Pons (tissue), 1 donor: ENCODE results near the gene SMARCD2.

Experiments
- DNase-seq: peaks from one replicate; pipeline ENCODE4 v3.0.0-alpha.2; 2016; ENCODE audit warnings: low spot score

Gene SMARCD2

DNA sequence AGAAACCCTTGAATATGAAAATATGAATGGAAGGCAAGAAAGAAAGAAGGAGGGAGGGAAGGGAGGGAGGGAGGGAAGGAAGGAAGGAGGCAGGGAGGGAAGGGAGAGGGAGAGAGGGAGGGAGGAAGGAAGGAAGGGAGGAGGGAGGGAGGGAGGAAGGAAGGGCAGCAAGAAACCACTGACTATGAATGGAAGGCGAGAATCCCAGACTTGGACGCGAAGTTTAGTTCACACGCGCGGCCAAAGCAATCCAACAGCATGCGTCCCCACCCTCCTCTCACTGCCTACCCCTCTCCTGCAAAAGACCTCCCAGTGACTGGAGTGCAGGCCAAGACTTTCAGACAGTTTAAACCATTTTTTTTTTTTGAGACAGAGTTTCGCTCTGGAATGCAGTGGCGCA lies 7.9 kb upstream of the SMARCD2 start:
- DNase-seq = no peak

- DNase-seq = peak; percentile 86
Measured at GRCh38 chr17:63848834-63849689, 6.6 kb upstream of the SMARCD2 start.

DNA sequence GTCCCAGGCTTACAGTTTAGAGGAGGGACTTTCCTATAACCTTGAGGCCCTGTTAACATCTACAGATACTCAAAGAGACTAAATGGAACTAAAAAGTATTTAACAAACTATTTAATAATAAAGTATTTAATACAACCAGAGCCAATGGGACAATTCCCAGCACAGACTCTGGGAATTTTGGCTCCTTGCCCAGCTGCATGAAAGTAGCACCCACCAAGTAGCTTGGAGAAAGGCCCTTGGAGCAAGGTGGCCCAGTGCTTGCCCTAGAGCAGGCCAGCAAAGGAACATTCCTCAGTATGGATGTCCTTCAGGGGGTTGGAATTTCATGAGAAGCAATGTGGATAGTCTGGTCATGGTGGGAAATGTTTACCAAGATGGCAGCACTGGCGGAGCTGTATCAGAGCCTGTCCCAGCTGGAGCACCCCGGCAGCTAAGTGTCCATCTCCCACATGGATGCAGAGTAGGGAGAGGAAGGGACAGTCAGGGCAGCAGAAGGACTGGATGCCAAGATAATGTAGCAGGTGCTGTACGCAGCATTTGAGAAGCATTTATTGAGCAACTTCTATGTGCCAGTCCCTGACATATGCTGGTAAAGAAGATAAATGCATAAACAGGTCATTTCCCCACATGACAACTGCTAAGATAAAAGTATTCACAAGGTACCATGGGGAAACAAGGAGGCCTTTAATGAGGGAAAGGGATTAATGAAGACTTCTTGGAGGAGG lies 5.2 kb upstream of the SMARCD2 start:
- no peak for DNase-seq

GRCh38 chr17:63845509-63845908 lies 3.0 kb upstream of the SMARCD2 start:
- no peak for DNase-seq

GRCh38 chr17:63843910-63844677 lies 1.6 kb upstream of the SMARCD2 start:
- no peak for DNase-seq

DNA sequence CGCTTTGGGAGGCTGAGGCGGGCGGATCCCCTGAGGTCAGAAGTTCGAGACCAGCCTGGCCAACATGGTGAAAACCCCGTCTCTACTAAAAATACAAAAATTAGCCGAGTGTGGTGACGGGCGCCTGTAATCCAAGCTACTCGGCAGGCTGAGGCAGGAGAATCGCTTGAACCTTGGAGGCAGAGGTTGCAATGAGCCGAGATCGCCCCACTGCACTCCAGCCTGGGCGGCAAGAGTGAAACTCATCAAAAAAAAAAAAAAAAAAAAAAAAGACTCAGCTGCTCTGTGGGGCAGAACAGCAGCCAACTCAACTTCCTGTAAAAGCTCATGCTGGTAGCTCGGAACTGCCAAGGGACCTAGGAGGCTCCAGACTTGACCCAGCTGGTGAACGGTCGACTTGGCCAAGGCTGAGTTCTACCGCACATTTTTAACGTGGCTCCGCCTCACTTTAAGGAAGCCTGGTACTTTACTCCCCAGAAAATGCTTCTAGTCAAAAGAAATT lies 953 bp upstream of the SMARCD2 start:
- DNase-seq = peak; percentile 62

DNA sequence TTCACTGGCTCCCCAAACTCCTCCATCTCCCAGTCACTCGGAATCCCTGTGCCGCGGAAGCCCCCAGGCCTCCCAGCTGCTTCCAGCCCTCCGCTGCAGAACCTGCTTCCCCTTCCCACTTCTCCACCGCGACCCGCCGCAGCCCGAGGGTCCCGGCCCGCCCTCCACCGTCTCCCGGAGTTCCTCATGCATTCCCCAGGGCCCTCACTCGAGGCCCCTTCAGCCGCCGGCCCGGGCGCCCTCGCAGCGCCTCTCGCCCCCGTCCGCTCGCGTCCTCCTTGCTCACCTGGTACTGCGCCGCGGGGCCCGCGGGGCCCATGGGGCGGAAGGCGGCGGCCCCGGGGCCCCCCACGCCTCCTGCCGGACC lies 329 bp downstream of the SMARCD2 start:
- no peak for DNase-seq

DNA sequence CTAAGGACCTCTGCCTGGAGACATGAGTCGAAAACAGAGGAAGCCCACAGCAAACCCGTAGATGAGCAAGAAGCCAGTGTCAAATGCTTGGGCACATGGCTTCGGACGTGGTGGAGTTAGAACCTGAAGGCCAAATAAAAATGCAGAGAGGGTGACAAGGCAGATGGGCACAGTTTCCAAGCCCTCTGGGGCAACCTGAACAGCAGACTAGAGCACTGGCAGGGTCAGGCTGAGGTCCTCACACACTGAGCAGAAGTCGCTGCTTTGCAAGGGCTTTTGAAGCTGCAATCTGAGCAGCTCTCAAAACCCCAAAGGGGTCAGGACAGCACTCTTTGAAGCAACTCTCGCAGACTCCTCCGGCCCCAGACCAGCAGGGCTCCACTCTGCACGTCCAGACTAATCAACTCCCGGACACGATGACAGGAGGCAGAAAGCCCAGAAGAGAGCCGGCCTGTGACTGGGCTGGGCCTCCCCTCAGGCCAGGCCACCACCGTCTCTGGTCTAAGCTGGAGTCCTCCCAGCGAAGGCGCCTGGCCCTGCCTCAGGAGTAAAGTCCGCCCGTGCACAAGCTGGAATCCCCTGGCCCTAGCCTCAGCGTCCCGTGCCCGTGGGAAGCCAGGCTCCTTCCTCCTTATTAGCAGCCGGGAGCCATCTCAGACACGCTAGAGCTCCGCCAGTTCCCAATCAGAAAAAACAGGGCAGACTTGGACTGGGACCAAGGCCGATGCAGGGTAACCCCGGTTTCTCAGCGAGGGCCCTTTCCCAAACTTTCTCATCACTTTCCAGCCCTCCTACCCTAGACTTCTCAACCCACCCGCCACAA lies 924 bp downstream of the SMARCD2 start:
- DNase-seq = peak; percentile 58

GRCh38 chr17:63840591-63841349 lies 1.7 kb downstream of the SMARCD2 start:
- DNase-seq = peak; percentile 80

GRCh38 chr17:63838631-63839171 lies 3.8 kb downstream of the SMARCD2 start:
- peak; percentile 92 for DNase-seq

- no peak for DNase-seq
Measured at GRCh38 chr17:63837962-63838600, 4.4 kb downstream of the SMARCD2 start.

DNA sequence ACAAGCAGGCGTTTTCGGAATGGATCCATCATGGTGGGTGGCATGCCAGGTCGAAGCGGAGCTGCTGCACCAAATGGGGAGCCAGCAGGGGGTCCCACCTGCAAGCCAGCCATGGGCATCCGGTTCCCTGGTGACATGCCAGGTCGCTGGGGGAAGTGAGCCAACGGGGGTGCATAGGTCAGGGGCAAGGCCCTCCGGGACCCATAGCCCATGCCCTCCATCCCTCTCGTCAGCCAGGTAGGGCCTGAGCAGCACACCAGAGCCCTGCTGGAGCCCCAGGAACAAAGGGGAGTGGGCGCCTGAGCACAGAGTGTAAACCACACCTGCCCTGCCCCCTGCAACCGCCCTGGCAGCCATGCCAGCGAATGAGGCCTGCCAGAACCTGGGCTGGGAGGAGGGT lies 5.0 kb downstream of the SMARCD2 start:
- no peak for DNase-seq

GRCh38 chr17:63836811-63837210 lies 5.7 kb downstream of the SMARCD2 start:
- DNase-seq = no peak

DNA sequence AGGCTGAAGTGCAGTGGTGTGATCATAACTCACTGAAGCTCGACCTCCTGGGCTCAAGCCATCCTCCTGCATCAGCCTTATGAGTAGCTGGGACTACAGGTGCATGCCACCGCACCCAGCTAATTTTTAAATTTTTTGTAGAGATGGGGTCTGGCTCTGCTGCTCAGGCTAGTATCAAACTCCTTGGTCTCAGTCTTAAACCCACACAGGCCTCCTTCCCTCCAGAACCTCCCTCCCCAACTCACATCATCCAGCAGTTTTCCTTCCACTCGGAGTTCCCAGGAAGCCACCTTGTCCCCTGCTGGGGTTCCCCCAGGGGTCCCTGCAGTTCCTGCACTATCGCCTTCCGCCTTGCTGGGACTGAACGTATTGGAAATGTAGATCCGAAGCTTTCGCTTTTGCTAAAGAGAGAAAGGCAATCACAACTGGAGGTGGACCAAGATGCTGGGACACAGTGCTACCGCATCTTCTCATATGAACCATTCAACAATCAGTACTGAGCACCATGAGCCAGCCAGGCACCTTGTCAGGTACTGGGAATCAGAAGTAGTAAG lies 7.2 kb downstream of the SMARCD2 start:
- no peak for DNase-seq

GRCh38 chr17:63834431-63835166 lies 7.9 kb downstream of the SMARCD2 start:
- DNase-seq = peak; percentile 85

GRCh38 chr17:63833741-63834373 lies 8.6 kb downstream of the SMARCD2 start:
- DNase-seq = no peak

DNA sequence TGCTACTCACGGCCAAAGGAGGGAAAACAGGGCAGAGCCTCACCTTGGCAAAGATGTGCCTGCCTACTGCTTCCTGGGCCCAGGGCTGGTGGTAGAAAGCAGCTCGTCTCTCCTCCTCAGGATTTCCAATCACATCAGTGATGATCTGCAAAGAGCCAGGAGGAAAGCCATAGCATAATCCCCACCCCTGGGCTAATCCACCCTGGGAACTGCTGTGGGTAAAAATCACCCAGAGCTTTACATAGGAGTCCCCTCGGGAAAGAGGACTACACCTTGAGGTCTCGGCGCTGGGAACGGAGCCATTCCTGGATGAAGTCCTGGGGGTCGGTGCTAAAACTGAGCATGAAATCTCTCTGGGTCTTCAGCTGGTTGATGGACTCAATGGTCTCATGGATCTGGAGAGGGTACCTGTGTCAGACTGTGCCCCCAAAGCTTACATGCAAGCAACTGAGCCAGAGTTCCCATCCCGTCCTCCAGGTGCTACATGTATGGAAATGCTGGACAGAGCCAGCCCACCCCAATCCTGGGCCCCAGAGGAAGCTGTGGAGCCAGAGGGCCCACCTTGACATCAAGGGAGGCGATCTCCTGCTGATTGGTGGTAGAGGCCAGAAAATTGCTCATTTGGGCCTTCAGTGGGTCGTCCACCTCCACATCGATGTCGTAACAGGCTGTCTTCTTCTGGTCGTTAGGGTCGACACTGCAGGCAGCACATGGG lies 9.3 kb downstream of the SMARCD2 start:
- DNase-seq = no peak

DNA sequence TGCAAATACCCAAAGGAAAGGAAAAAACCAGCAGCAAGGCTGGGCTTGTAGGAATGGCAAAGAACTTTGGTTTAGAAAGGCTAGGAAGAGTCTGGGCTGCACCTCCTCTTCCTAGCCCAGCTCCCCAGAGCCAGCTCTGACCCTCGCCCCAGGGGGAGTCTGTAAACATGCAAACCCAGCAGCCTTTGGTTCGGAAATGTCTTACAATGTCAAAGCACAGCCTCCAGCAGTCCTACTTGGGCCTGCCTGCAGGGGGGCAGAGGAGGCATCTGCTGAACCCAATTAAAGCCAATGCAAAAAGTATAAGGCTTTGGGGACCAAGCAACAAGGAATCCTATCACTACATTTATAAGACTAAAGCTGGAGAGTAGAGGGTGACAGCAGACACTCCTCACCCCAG lies 10.0 kb downstream of the SMARCD2 start:
- no peak for DNase-seq
